K562 (cell line): ENCODE data around the gene SBDS. TPM values are rescaled to one million over a fixed set of nuclear protein-coding genes. Genes with fewer than 3 reads are reported as not detected.

Source experiments
- BCL6 ChIP-seq: fragments of 250-450 bp; sonication (Bioruptor Pico); IDR thresholded peaks from 2 replicates; pipeline ENCODE4 v1.4.0; 2020
- BRF1 ChIP-seq: IDR thresholded peaks from 3 replicates; pipeline ENCODE4 v1.6.1; 2011; ENCODE audit warnings: borderline replicate concordance, mild to moderate bottlenecking; ENCODE audit not compliant: insufficient read length; ENCODE audit errors: extremely low read depth
- CHD2 ChIP-seq: IDR thresholded peaks from 2 replicates; pipeline ENCODE4 v1.6.1; 2011; ENCODE audit warnings: low read depth, low read length
- HIVEP1 ChIP-seq: fragments of 250-450 bp; sonication (Bioruptor Pico); IDR thresholded peaks from 2 replicates; pipeline ENCODE4 v1.4.0; 2020; ENCODE audit warnings: mild to moderate bottlenecking
- HOXB6 ChIP-seq: fragments of 250-450 bp; sonication (Bioruptor Pico); IDR thresholded peaks from 2 replicates; pipeline ENCODE4 v1.5.1; 2022; ENCODE audit warnings: mild to moderate bottlenecking, borderline replicate concordance
- IFI16 ChIP-seq: fragments of 250-450 bp; sonication (Bioruptor Pico); IDR thresholded peaks from 2 replicates; pipeline ENCODE4 v2.1.2; 2022; ENCODE audit warnings: mild to moderate bottlenecking, inconsistent platforms
- L3MBTL2 ChIP-seq: fragments of 450-650 bp; IDR thresholded peaks from 2 replicates; pipeline ENCODE4 v1.6.1; 2016; ENCODE audit warnings: mild to moderate bottlenecking, moderate library complexity
- MEIS2 ChIP-seq: fragments of 450-650 bp; IDR thresholded peaks from 2 replicates; pipeline ENCODE4 v1.6.1; 2014; ENCODE audit warnings: mild to moderate bottlenecking; ENCODE audit not compliant: partially characterized antibody
- NR4A1 ChIP-seq, 2 experiments: fragments of 250-450 bp in 1 of 2; fragments of 450-650 bp in 1 of 2; sonication (Bioruptor Pico) in 1 of 2; IDR thresholded peaks; 2 replicates each; pipeline versions ENCODE4 v1.4.0 to v1.6.1; 2016 to 2020; ENCODE audit warnings: mild to moderate bottlenecking in 2 of 2, missing compliant biosample characterization in 1 of 2, missing genetic modification characterization in 1 of 2, moderate library complexity in 1 of 2
- NRF1 ChIP-seq, 2 experiments: fragments of 450-650 bp; IDR thresholded peaks in 1 of 2; conservative IDR thresholded peaks in 1 of 2; 2 replicates each; pipeline ENCODE4 v1.6.1; 2014; ENCODE audit warnings: mild to moderate bottlenecking in 2 of 2
- POLR2AphosphoS2 ChIP-seq: IDR thresholded peaks from 2 replicates; pipeline ENCODE4 v1.6.1; 2012; ENCODE audit warnings: low read length, improper control_type of control experiment
- POLR2B ChIP-seq: fragments of 450-650 bp; IDR thresholded peaks from 2 replicates; pipeline ENCODE4 v1.6.1; 2018; ENCODE audit warnings: low read depth; ENCODE audit not compliant: partially characterized antibody
- POLR3G ChIP-seq: IDR thresholded peaks from 2 replicates; pipeline ENCODE4 v1.6.1; 2011; ENCODE audit not compliant: insufficient read length, insufficient replicate concordance; ENCODE audit errors: extremely low read depth
- RFX7 ChIP-seq: fragments of 250-450 bp; sonication (Bioruptor Pico); IDR thresholded peaks from 2 replicates; pipeline ENCODE4 v1.5.1; 2021; ENCODE audit warnings: mild to moderate bottlenecking
- RHOXF2B ChIP-seq: fragments of 250-450 bp; sonication (Bioruptor Pico); conservative IDR thresholded peaks from 2 replicates; pipeline ENCODE4 v1.5.1; 2021
- SMAD4 ChIP-seq: fragments of 250-450 bp; sonication (Bioruptor Pico); conservative IDR thresholded peaks from 2 replicates; pipeline ENCODE4 v1.8.0; 2021; ENCODE audit warnings: inconsistent platforms, mild to moderate bottlenecking, moderate library complexity
- TCF7 ChIP-seq: sonication (generic); IDR thresholded peaks from 2 replicates; pipeline ENCODE4 v1.6.1; 2016; ENCODE audit warnings: antibody characterized with exemption, borderline replicate concordance
- ZC3H4 ChIP-seq: sonication (generic); formaldehyde crosslinking; IDR thresholded peaks from 2 replicates; pipeline ENCODE4 v1.9.0; 2021; ENCODE audit warnings: missing genetic modification reagents, borderline replicate concordance
- ZFX ChIP-seq: sonication (generic); formaldehyde crosslinking; IDR thresholded peaks from 2 replicates; pipeline ENCODE4 v1.8.0; 2022; ENCODE audit warnings: mild to moderate bottlenecking, missing genetic modification reagents, moderate library complexity
- polyA plus RNA-seq, 8 experiments: library from polyadenylated mRNA; depleted of rRNA in 4 of 8; stranded (reverse) in 5 of 8; unstranded in 3 of 8; fragments of >200 nt; fragmentation: Nextera tagmentation in 2 of 8; fragmentation: Illumina TruSeq in 1 of 8; extraction: Ambion mirVana in 2 of 8; extraction: Trizol in 1 of 8; gene quantifications; 2 replicates each; pipeline versions ENCODE4 v1.2.1 to v1.2.3, GENCODE V29; 2011 to 2014; ENCODE audit warnings: inconsistent platforms in 1 of 8, missing spikeins in 1 of 8
- total RNA-seq, 7 experiments: library from RNA; depleted of rRNA in 6 of 7; stranded (reverse); fragments of >200 nt in 6 of 7; fragmentation: Illumina TruSeq in 2 of 7; extraction: Trizol in 2 of 7; gene quantifications; 2 replicates each; pipeline versions ENCODE4 v1.2.1 to v1.2.3, GENCODE V29; 2011 to 2021; ENCODE audit warnings: low replicate concordance in 1 of 7
- TF ChIP-seq, protein P1 (sequence below): fragments of 250-450 bp; sonication (Bioruptor Pico); IDR thresholded peaks from 2 replicates; pipeline ENCODE4 v1.9.0; 2021; ENCODE audit warnings: mild to moderate bottlenecking
- TF ChIP-seq, protein P2 (sequence below): fragments of 450-650 bp; formaldehyde crosslinking; IDR thresholded peaks from 2 replicates; pipeline ENCODE4 v1.4.0; 2022; ENCODE audit warnings: missing genetic modification characterization
- TF ChIP-seq, protein P3 (sequence below): fragments of 450-650 bp; IDR thresholded peaks from 2 replicates; pipeline ENCODE4 v1.7.0; 2016; ENCODE audit warnings: borderline replicate concordance
- TF ChIP-seq, protein P4 (sequence below): IDR thresholded peaks from 3 replicates; pipeline ENCODE4 v1.6.1; 2011; ENCODE audit warnings: borderline replicate concordance, mild to moderate bottlenecking; ENCODE audit not compliant: insufficient read length, insufficient read depth

SBDS gene
- total and polyA plus RNA-seq, 9 of the 15 experiments (the other 6 are each of a cell fraction or from before 2014, with no cell fraction given) = 105 to 174 (median 117) TPM

DNA sequence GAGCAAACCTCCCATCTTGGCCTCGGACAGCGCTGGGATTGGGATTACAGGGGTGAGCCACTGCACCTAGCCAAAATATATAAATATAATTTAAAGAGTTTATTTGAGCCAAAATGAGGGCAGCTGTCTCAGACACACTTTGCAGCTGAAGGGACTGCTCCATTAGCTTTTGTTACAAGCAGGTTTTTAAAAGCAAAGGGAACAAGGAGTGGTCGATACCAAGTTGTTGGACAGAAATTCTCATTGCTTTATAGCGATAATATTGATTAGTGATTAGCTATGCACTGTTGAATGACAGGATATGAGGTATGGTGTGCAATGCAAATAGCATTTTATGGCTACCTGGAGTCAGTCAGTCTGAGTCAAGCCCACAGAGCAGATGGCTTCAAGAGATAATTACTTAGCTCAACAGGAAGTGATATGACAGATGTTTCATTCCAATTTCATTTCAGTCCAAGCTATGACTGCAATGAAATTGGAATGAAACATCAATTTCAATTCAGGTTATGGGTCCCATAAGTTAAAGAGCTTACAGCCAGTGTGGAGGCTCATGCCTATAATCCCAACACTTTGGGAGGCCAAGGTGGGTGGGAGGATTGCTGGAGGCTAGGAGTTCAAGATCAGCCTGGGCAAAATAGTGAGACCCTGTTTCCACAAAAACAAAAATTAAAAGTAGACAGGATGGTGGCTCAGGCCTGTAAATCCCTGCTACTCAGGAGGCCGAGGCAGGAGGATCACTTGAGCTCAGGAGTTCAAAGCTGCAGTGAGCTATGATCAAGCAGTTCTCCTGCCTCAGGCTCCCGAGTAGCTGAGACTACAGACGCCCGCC, 24.4 kb upstream of the SBDS start (continued):
- TF ChIP-seq MEIS2 (peak; percentile 96), POLR2B (no peak), NR4A1 (CRISPR knock-in tag; IDR thresholded peaks at IDR 0.05) (no peak), NR4A1 (tag; IDR thresholded peaks at IDR 0.05) (0 out of 2 replicates have a peak, but pooled peaks have one; percentile 58), RHOXF2B (CRISPR knock-in tag) (no peak), ZC3H4 (CRISPR knock-in tag) (no peak), BCL6 (no peak), L3MBTL2 (0 out of 2 replicates have a peak, but pooled peaks have one; percentile 39), TCF7 (no peak), HOXB6 (CRISPR knock-in tag) (no peak), BRF1 (no peak), HIVEP1 (CRISPR knock-in tag) (no peak), RFX7 (CRISPR knock-in tag) (no peak), CHD2 (no peak), ZFX (CRISPR knock-in tag) (no peak), NRF1 (conservative IDR thresholded peaks at IDR 0.05 in 1 of 2, IDR thresholded peaks at IDR 0.05 in 1 of 2) (peak; percentile 64 to 70), SMAD4 (CRISPR knock-in tag) (peak; percentile 88), POLR2AphosphoS2 (no peak), IFI16 (CRISPR knock-in tag) (no peak), POLR3G (no peak)
- TF ChIP-seq, protein P1, sequence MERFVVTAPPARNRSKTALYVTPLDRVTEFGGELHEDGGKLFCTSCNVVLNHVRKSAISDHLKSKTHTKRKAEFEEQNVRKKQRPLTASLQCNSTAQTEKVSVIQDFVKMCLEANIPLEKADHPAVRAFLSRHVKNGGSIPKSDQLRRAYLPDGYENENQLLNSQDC (CRISPR knock-in tag) = no peak
- TF ChIP-seq, protein P2, sequence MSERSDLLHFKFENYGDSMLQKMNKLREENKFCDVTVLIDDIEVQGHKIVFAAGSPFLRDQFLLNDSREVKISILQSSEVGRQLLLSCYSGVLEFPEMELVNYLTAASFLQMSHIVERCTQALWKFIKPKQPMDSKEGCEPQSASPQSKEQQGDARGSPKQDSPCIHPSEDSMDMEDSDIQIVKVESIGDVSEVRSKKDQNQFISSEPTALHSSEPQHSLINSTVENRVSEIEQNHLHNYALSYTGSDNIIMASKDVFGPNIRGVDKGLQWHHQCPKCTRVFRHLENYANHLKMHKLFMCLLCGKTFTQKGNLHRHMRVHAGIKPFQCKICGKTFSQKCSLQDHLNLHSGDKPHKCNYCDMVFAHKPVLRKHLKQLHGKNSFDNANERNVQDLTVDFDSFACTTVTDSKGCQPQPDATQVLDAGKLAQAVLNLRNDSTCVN (CRISPR knock-in tag) = no peak
- TF ChIP-seq, protein P3, sequence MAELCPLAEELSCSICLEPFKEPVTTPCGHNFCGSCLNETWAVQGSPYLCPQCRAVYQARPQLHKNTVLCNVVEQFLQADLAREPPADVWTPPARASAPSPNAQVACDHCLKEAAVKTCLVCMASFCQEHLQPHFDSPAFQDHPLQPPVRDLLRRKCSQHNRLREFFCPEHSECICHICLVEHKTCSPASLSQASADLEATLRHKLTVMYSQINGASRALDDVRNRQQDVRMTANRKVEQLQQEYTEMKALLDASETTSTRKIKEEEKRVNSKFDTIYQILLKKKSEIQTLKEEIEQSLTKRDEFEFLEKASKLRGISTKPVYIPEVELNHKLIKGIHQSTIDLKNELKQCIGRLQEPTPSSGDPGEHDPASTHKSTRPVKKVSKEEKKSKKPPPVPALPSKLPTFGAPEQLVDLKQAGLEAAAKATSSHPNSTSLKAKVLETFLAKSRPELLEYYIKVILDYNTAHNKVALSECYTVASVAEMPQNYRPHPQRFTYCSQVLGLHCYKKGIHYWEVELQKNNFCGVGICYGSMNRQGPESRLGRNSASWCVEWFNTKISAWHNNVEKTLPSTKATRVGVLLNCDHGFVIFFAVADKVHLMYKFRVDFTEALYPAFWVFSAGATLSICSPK = no peak
- TF ChIP-seq, protein P4, sequence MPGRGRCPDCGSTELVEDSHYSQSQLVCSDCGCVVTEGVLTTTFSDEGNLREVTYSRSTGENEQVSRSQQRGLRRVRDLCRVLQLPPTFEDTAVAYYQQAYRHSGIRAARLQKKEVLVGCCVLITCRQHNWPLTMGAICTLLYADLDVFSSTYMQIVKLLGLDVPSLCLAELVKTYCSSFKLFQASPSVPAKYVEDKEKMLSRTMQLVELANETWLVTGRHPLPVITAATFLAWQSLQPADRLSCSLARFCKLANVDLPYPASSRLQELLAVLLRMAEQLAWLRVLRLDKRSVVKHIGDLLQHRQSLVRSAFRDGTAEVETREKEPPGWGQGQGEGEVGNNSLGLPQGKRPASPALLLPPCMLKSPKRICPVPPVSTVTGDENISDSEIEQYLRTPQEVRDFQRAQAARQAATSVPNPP = no peak
